Keratinocyte (primary cell): Measurements from ENCODE around the gene FOXS1.

Experiments
- EZH2 ChIP-seq: IDR thresholded peaks from one replicate; pipeline ENCODE4 v1.6.1; 2012; ENCODE audit warnings: inconsistent platforms, mild to moderate bottlenecking, low read length, moderate library complexity
- TF ChIP-seq, protein P1 (sequence below), 3 experiments: IDR thresholded peaks in 1 of 3; conservative IDR thresholded peaks in 1 of 3; optimal IDR thresholded peaks in 1 of 3; 2 replicates in 2 of 3; 3 replicates in 1 of 3; pipeline versions ENCODE3 to v1.5.1; 2011; ENCODE audit warnings: low read length in 3 of 3, mild to moderate bottlenecking in 3 of 3, moderate library complexity in 2 of 3, control low read depth in 1 of 3, inconsistent platforms in 1 of 3; ENCODE audit not compliant: insufficient read depth in 2 of 3; ENCODE audit errors: extremely low read depth in 1 of 3

GRCh38 chr20:31879143-31879987 is 34.0 kb upstream of the FOXS1 start:
- TF ChIP-seq, protein P1, sequence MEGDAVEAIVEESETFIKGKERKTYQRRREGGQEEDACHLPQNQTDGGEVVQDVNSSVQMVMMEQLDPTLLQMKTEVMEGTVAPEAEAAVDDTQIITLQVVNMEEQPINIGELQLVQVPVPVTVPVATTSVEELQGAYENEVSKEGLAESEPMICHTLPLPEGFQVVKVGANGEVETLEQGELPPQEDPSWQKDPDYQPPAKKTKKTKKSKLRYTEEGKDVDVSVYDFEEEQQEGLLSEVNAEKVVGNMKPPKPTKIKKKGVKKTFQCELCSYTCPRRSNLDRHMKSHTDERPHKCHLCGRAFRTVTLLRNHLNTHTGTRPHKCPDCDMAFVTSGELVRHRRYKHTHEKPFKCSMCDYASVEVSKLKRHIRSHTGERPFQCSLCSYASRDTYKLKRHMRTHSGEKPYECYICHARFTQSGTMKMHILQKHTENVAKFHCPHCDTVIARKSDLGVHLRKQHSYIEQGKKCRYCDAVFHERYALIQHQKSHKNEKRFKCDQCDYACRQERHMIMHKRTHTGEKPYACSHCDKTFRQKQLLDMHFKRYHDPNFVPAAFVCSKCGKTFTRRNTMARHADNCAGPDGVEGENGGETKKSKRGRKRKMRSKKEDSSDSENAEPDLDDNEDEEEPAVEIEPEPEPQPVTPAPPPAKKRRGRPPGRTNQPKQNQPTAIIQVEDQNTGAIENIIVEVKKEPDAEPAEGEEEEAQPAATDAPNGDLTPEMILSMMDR (optimal IDR thresholded peaks at IDR 0.05 in 1 of 3, IDR thresholded peaks at IDR 0.05 in 1 of 3, conservative IDR thresholded peaks at IDR 0.05 in 1 of 3; ENCODE audit: extremely low read depth in 1 of 3, insufficient read depth in 2 of 3, low read length in 3 of 3), result peak in 1 of 3 experiments; percentile 9
- no peak for TF ChIP-seq EZH2
